H1 (cell line): ENCODE data around the gene NDUFA11.

Experiments used
- EP300 ChIP-seq, 2 experiments: IDR thresholded peaks; 1 replicate in 1 of 2; 2 replicates in 1 of 2; pipeline ENCODE4 v1.6.1; 2011 to 2012; ENCODE audit warnings: low read depth in 2 of 2, low read length in 2 of 2, mild to moderate bottlenecking in 2 of 2, borderline replicate concordance in 1 of 2, inconsistent platforms in 1 of 2, moderate library complexity in 1 of 2
- EZH2 ChIP-seq: fragments of 200-600 bp; sonication (generic); IDR thresholded peaks from 2 replicates; pipeline ENCODE4 v1.7.1; 2012; ENCODE audit warnings: low read depth, mild to moderate bottlenecking, moderate library complexity, low read length, inconsistent platforms; ENCODE audit not compliant: severe bottlenecking
- HDAC2 ChIP-seq, 2 experiments: fragments of 300-600 bp in 1 of 2; sonication (generic) in 1 of 2; IDR thresholded peaks; 2 replicates each; pipeline ENCODE4 v1.6.1; 2011 to 2012; ENCODE audit warnings: low read depth in 2 of 2, low read length in 2 of 2, mild to moderate bottlenecking in 2 of 2, moderate library complexity in 2 of 2, borderline replicate concordance in 1 of 2, inconsistent platforms in 1 of 2
- JUND ChIP-seq: IDR thresholded peaks from 2 replicates; pipeline ENCODE4 v1.6.1; 2011; ENCODE audit warnings: mild to moderate bottlenecking, improper control_type of control experiment, low read length
- POLR2AphosphoS5 ChIP-seq: IDR thresholded peaks from 2 replicates; pipeline ENCODE4 v1.6.1; 2011; ENCODE audit warnings: low read depth, low read length
- TAF7 ChIP-seq: optimal IDR thresholded peaks from 2 replicates; pipeline ENCODE3; 2011; ENCODE audit warnings: low read depth, mild to moderate bottlenecking, inconsistent platforms, low read length, moderate library complexity, borderline replicate concordance
- TEAD4 ChIP-seq: IDR thresholded peaks from 2 replicates; pipeline ENCODE4 v1.6.1; 2012; ENCODE audit warnings: low read depth, low read length, inconsistent platforms, mixed read lengths
- ZNF274 ChIP-seq: IDR thresholded peaks from 2 replicates; pipeline ENCODE4 v1.7.0; 2012; ENCODE audit warnings: low read length, borderline replicate concordance; ENCODE audit errors: extremely low read depth
- TF ChIP-seq, protein P1 (sequence below), 3 experiments: IDR thresholded peaks; 1 replicate in 2 of 3; 2 replicates in 1 of 3; pipeline versions ENCODE4 v1.5.1 to v1.6.1; 2011; ENCODE audit warnings: low read length in 3 of 3, mild to moderate bottlenecking in 3 of 3, inconsistent platforms in 2 of 3, low read depth in 1 of 3, moderate library complexity in 1 of 3; ENCODE audit not compliant: insufficient read depth in 1 of 3; ENCODE audit errors: control extremely low read depth in 1 of 3
- TF ChIP-seq, protein P2 (sequence below): IDR thresholded peaks from 2 replicates; pipeline ENCODE4 v1.6.1; 2012; ENCODE audit warnings: inconsistent platforms
- TF ChIP-seq, protein P3 (sequence below): IDR thresholded peaks from 2 replicates; pipeline ENCODE4 v1.6.1; 2012; ENCODE audit warnings: low read length, inconsistent platforms

DNA sequence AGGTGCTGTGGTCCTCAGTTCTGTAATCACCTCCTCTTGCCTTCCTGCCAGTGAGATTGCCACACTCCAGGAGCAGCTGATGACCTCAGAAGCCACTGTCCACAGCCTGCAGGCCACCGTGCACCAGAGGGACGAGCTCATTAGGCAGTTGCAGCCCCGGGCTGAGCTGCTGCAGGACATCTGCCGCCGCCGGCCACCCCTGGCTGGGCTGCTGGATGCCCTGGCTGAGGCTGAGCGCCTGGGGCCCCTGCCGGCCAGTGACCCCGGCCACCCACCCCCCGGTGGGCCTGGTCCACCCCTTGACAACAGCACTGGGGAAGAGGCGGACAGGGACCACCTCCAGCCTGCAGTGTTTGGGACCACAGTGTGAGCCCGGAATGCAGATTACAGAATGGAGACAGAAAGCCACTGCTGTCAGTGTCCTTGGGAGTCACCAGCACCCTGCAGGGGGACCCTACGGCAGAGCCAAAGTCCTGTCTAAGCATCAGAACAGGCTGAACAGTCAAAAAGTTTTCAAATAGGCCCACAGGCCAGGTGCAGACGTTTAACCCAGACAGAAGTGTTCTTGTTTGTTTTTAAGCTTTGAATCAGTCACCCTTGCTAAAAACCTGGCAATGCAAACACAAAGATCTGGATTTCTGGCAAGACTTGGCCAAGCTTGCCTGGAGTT, 5.3 kb upstream of the NDUFA11 start:
- no peak for TF ChIP-seq TEAD4
- TF ChIP-seq ZNF274: no peak
- TF ChIP-seq, protein P1, sequence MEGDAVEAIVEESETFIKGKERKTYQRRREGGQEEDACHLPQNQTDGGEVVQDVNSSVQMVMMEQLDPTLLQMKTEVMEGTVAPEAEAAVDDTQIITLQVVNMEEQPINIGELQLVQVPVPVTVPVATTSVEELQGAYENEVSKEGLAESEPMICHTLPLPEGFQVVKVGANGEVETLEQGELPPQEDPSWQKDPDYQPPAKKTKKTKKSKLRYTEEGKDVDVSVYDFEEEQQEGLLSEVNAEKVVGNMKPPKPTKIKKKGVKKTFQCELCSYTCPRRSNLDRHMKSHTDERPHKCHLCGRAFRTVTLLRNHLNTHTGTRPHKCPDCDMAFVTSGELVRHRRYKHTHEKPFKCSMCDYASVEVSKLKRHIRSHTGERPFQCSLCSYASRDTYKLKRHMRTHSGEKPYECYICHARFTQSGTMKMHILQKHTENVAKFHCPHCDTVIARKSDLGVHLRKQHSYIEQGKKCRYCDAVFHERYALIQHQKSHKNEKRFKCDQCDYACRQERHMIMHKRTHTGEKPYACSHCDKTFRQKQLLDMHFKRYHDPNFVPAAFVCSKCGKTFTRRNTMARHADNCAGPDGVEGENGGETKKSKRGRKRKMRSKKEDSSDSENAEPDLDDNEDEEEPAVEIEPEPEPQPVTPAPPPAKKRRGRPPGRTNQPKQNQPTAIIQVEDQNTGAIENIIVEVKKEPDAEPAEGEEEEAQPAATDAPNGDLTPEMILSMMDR (IDR thresholded peaks at IDR 0.05; ENCODE audit: control extremely low read depth in 1 of 3, insufficient read depth in 1 of 3, low read depth in 1 of 3, low read length in 3 of 3): no peak
- TF ChIP-seq, protein P2, sequence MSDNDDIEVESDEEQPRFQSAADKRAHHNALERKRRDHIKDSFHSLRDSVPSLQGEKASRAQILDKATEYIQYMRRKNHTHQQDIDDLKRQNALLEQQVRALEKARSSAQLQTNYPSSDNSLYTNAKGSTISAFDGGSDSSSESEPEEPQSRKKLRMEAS: no peak
- TF ChIP-seq TAF7: no peak
- TF ChIP-seq, protein P3, sequence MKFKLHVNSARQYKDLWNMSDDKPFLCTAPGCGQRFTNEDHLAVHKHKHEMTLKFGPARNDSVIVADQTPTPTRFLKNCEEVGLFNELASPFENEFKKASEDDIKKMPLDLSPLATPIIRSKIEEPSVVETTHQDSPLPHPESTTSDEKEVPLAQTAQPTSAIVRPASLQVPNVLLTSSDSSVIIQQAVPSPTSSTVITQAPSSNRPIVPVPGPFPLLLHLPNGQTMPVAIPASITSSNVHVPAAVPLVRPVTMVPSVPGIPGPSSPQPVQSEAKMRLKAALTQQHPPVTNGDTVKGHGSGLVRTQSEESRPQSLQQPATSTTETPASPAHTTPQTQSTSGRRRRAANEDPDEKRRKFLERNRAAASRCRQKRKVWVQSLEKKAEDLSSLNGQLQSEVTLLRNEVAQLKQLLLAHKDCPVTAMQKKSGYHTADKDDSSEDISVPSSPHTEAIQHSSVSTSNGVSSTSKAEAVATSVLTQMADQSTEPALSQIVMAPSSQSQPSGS: no peak
- no peak for TF ChIP-seq EZH2
- TF ChIP-seq EP300 (IDR thresholded peaks at IDR 0.05; ENCODE audit: borderline replicate concordance in 1 of 2, low read depth in 2 of 2, low read length in 2 of 2): no peak
- no peak for TF ChIP-seq HDAC2 (IDR thresholded peaks at IDR 0.05; ENCODE audit: borderline replicate concordance in 1 of 2, low read depth in 2 of 2, low read length in 2 of 2)
- no peak for TF ChIP-seq JUND
- no peak for TF ChIP-seq POLR2AphosphoS5
